ENCODE measurements around the gene HNRNPU. TPM values are rescaled to one million over a fixed set of nuclear protein-coding genes. Genes with fewer than 3 reads are reported as not detected.

Gene HNRNPU
- total RNA-seq, 2 donors from 2014 or later = 517 to 556 TPM

GRCh38 chr1:244807138-244807537 lies 57.2 kb downstream of the HNRNPU start:
- Mint-ChIP-seq H3K9me3 (no peaks in the 10 kb centered on the region), H3K36me3 (ENCODE audit: low read depth) (no peaks in the 10 kb centered on the region), H3K27me3 (ENCODE audit: insufficient read depth) (no peaks in the 10 kb centered on the region), H3K27ac (no peak overlapping the region), H3K4me3 (no peak overlapping the region), H3K4me1 (peaks cover 4% of the 10 kb centered on the region)
- Histone ChIP-seq H3K27ac (ENCODE audit: low read depth, low read length) (no peak overlapping the region), H3K4me3 (ENCODE audit: low read length) (no peak overlapping the region), H3K4me1 (ENCODE audit: control insufficient read depth, insufficient read depth, low read length) (no peaks in the 10 kb centered on the region), H3K9me3 (ENCODE audit: control insufficient read depth, low read length) (no peaks in the 10 kb centered on the region), H3K27me3 (ENCODE audit: control insufficient read depth, insufficient read depth, low read length, poor library complexity, severe bottlenecking) (no peaks in the 10 kb centered on the region), H3K36me3 (ENCODE audit: control insufficient read depth, insufficient read depth, low read length) (no peaks in the 10 kb centered on the region), H3K9ac (ENCODE audit: extremely low read depth, low read length, poor library complexity, severe bottlenecking) (no peak overlapping the region)
- DNase-seq = peak; percentile 11
- no peak for TF ChIP-seq CTCF (conservative IDR thresholded peaks at IDR 0.05)

- WGBS, 2 experiments (ENCODE audit: insufficient coverage in 1 of 2, insufficient read length in 1 of 2) = 90 to 92% methylated on average over 3 to 8 of the region's 8 CpGs
- Mint-ChIP-seq H3K4me1 (peaks cover 9% of the 10 kb centered on the region), H3K4me3 (no peak overlapping the region), H3K27me3 (ENCODE audit: insufficient read depth) (no peaks in the 10 kb centered on the region), H3K9me3 (no peaks in the 10 kb centered on the region), H3K27ac (no peak overlapping the region), H3K36me3 (ENCODE audit: low read depth) (no peaks in the 10 kb centered on the region)
- no peak overlapping the region for H3K4me3 ChIP-seq (ENCODE audit: low read length)
- H3K4me1 ChIP-seq (ENCODE audit: control insufficient read depth, insufficient read depth, low read length) = no peaks in the 10 kb centered on the region
- H3K9me3 ChIP-seq (ENCODE audit: control insufficient read depth, low read length) = no peaks in the 10 kb centered on the region
- no peaks in the 10 kb centered on the region for H3K36me3 ChIP-seq (ENCODE audit: control insufficient read depth, insufficient read depth, low read length)
- no peaks in the 10 kb centered on the region for H3K27me3 ChIP-seq (ENCODE audit: control insufficient read depth, insufficient read depth, low read length, poor library complexity, severe bottlenecking)
- no peak for TF ChIP-seq CTCF (conservative IDR thresholded peaks at IDR 0.05)
- no peak overlapping the region for H3K9ac ChIP-seq (ENCODE audit: extremely low read depth, low read length, poor library complexity, severe bottlenecking)
- DNase-seq = peak; percentile 11
- H3K27ac ChIP-seq (ENCODE audit: low read depth, low read length) = no peak overlapping the region
These were observed 59.5 kb downstream of the HNRNPU start for GRCh38 chr1:244804841-244805240.

- Histone ChIP-seq H3K4me3 (ENCODE audit: low read length) (no peak overlapping the region), H3K27me3 (ENCODE audit: control insufficient read depth, insufficient read depth, low read length, poor library complexity, severe bottlenecking) (no peaks in the 10 kb centered on the region), H3K27ac (ENCODE audit: low read depth, low read length) (no peak overlapping the region), H3K4me1 (ENCODE audit: control insufficient read depth, insufficient read depth, low read length) (no peaks in the 10 kb centered on the region), H3K9ac (ENCODE audit: extremely low read depth, low read length, poor library complexity, severe bottlenecking) (no peak overlapping the region), H3K36me3 (ENCODE audit: control insufficient read depth, insufficient read depth, low read length) (no peaks in the 10 kb centered on the region), H3K9me3 (ENCODE audit: control insufficient read depth, low read length) (no peaks in the 10 kb centered on the region)
- H3K4me1 Mint-ChIP-seq = peaks cover 9% of the 10 kb centered on the region
- H3K9me3 Mint-ChIP-seq = no peaks in the 10 kb centered on the region
- no peaks in the 10 kb centered on the region for H3K36me3 Mint-ChIP-seq (ENCODE audit: low read depth)
- no peaks in the 10 kb centered on the region for H3K27me3 Mint-ChIP-seq (ENCODE audit: insufficient read depth)
- no peak for TF ChIP-seq CTCF (conservative IDR thresholded peaks at IDR 0.05)
- 92 to 94% methylated on average over 13 to 16 of the region's 16 CpGs for WGBS, 2 experiments (ENCODE audit: insufficient coverage in 1 of 2, insufficient read length in 1 of 2)
- H3K4me3 Mint-ChIP-seq = no peak overlapping the region
- H3K27ac Mint-ChIP-seq = no peak overlapping the region
- DNase-seq = peak; percentile 38
These were observed 61.6 kb downstream of the HNRNPU start for GRCh38 chr1:244802556-244803239.

All from endodermal cell (in vitro differentiated cells).